ENCODE results near the gene ZNF488.

GRCh38 chr10:47348138-47348651 is 35.9 kb downstream of the ZNF488 start, which contains the start of gene RBP3:
- no peak for TF ChIP-seq EP300 (IDR thresholded peaks at IDR 0.05)
- TF ChIP-seq CTCF (IDR thresholded peaks at IDR 0.05) = no peak

All from tibial nerve (tissue), 4 donors.